SJCRH30 (cell line): ENCODE results near the gene BIRC3. TPM values are rescaled to one million over a fixed set of nuclear protein-coding genes. Genes with fewer than 3 reads are reported as not detected.

Source experiments
- DNase-seq, 2 experiments: peaks; one replicate each; pipeline ENCODE4 v3.0.0-alpha.2; 2015 to 2020
- H3K27ac ChIP-seq: fragments of 250-450 bp; sonication (Bioruptor Pico); 2 replicates; pipeline ENCODE4 v1.5.1; 2020; ENCODE audit warnings: mild to moderate bottlenecking, moderate library complexity
- H3K27me3 ChIP-seq: fragments of 250-450 bp; sonication (Bioruptor Pico); 2 replicates; pipeline ENCODE4 v1.5.1; 2020; ENCODE audit warnings: mild to moderate bottlenecking, moderate library complexity
- H3K36me3 ChIP-seq: fragments of 250-450 bp; sonication (Bioruptor Pico); 2 replicates; pipeline ENCODE4 v1.5.1; 2020; ENCODE audit warnings: mild to moderate bottlenecking, moderate library complexity
- H3K4me1 ChIP-seq: fragments of 250-450 bp; sonication (Bioruptor Pico); 2 replicates; pipeline ENCODE4 v1.5.1; 2020; ENCODE audit warnings: mild to moderate bottlenecking, moderate library complexity
- H3K4me3 ChIP-seq: fragments of 250-450 bp; sonication (Bioruptor Pico); 2 replicates; pipeline ENCODE4 v1.5.1; 2020; ENCODE audit warnings: mild to moderate bottlenecking, moderate library complexity
- H3K9me3 ChIP-seq: fragments of 250-450 bp; sonication (Bioruptor Pico); replicated peaks from 2 replicates; pipeline ENCODE4 v1.5.1; 2020; ENCODE audit warnings: mild to moderate bottlenecking, moderate library complexity
- total RNA-seq: library from RNA; depleted of rRNA; stranded (reverse); fragments of >200 nt; shearing (Covaris generic); gene quantifications from 2 replicates; pipeline ENCODE4 v1.2.3, GENCODE V29; 2014; rRNA removed

The BIRC3 gene
- total RNA-seq, 1 experiment from 2014 or later, result not detected

- Histone ChIP-seq H3K4me3 (no peak overlapping the region), H3K9me3 (no peaks in the 10 kb centered on the region), H3K27ac (peak overlapping the region; percentile 44), H3K27me3 (no peaks in the 10 kb centered on the region), H3K36me3 (no peaks in the 10 kb centered on the region), H3K4me1 (peaks cover 26% of the 10 kb centered on the region)
- DNase-seq, result peak; percentile 21 to 81
Observed at GRCh38 chr11:102387043-102387781, 69.9 kb downstream of the BIRC3 start.

Other genes starting within 250 kb of the BIRC3 start
- 37.5 and 42.7 TPM in 2 replicates for gene YAP1, start 207.0 kb upstream of the BIRC3 start, total RNA-seq
- 26.7 and 27.1 TPM in 2 replicates for gene BIRC2, start 29.7 kb downstream of the BIRC3 start, total RNA-seq
- gene TMEM123, start 135.3 kb downstream of the BIRC3 start, total RNA-seq, result 164 and 188 TPM in 2 replicates
- gene MMP7, start 213.3 kb downstream of the BIRC3 start, total RNA-seq, result not detected in 2 replicates